ENCODE data around the gene SPATA31C1. TPM values are rescaled to one million over a fixed set of nuclear protein-coding genes. Genes with fewer than 3 reads are reported as not detected.

Gene SPATA31C1
- total and polyA plus RNA-seq, 3 donors from 2014 or later, result 5.9 to 21.1 (median 13.5) TPM

GRCh38 chr9:87880683-87881082, 37.1 kb upstream of the SPATA31C1 start:
- 95 to 99% methylated on average over 4 to 6 of the region's 6 CpGs for WGBS, 2 donors
- Histone ChIP-seq H3K27ac (no peak overlapping the region), H3K4me1 (no peaks in the 10 kb centered on the region), H3K36me3 (ENCODE audit: low read depth, missing control alignments) (no peaks in the 10 kb centered on the region), H3K4me3 (no peak overlapping the region), H3K27me3 (no peaks in the 10 kb centered on the region), H3K9me3 (no peaks in the 10 kb centered on the region)
- no peak for TF ChIP-seq CTCF (IDR thresholded peaks at IDR 0.05)
- no peak for TF ChIP-seq POLR2A (IDR thresholded peaks at IDR 0.05)
- intact Hi-C loops (cut with DNase I; ENCODE audit: low total_unique reads), result no loop called here
- no peak for DNase-seq

GRCh38 chr9:87882627-87883026, 35.1 kb upstream of the SPATA31C1 start, which contains the start of gene SPATA31E1:
Gene SPATA31E1, plus strand, starts transcription at chr9:87882877. Its CDS starts 15 bp downstream, at chr9:87882892.
- WGBS, 2 donors, result 79 to 81% methylated on average over 2 to 5 of the region's 5 CpGs
- Histone ChIP-seq H3K9me3 (no peaks in the 10 kb centered on the region), H3K27ac (no peak within 1 kb of the TSS), H3K4me1 (no peaks in the 10 kb centered on the region), H3K27me3 (no peaks in the 10 kb centered on the region), H3K36me3 (ENCODE audit: low read depth, missing control alignments) (no peaks in the 10 kb centered on the region), H3K4me3 (no peak within 1 kb of the TSS)
- intact Hi-C loops (cut with DNase I; ENCODE audit: low total_unique reads), result no loop called here
- no peak for DNase-seq
- no peak for TF ChIP-seq POLR2A (IDR thresholded peaks at IDR 0.05)
- no peak for TF ChIP-seq CTCF (IDR thresholded peaks at IDR 0.05)

GRCh38 chr9:87883274-87883673, 34.5 kb upstream of the SPATA31C1 start:
- H3K36me3 ChIP-seq (ENCODE audit: low read depth, missing control alignments), result no peaks in the 10 kb centered on the region
- 87 to 91% methylated on average over 4 to 6 of the region's 6 CpGs for WGBS, 2 donors
- DNase-seq, result no peak
- no peaks in the 10 kb centered on the region for H3K9me3 ChIP-seq
- H3K4me1 ChIP-seq, result no peaks in the 10 kb centered on the region
- intact Hi-C loops (cut with DNase I; ENCODE audit: low total_unique reads), result no loop called here
- no peak overlapping the region for H3K4me3 ChIP-seq
- no peaks in the 10 kb centered on the region for H3K27me3 ChIP-seq
- TF ChIP-seq CTCF (IDR thresholded peaks at IDR 0.05), result no peak
- no peak for TF ChIP-seq POLR2A (IDR thresholded peaks at IDR 0.05)
- no peak overlapping the region for H3K27ac ChIP-seq

GRCh38 chr9:87883990-87884389, 33.8 kb upstream of the SPATA31C1 start:
- TF ChIP-seq CTCF (IDR thresholded peaks at IDR 0.05), result no peak
- TF ChIP-seq POLR2A (IDR thresholded peaks at IDR 0.05), result no peak
- H3K36me3 ChIP-seq (ENCODE audit: low read depth, missing control alignments), result no peaks in the 10 kb centered on the region
- H3K27ac ChIP-seq, result no peak overlapping the region
- no peaks in the 10 kb centered on the region for H3K27me3 ChIP-seq
- H3K4me3 ChIP-seq, result no peak overlapping the region
- H3K9me3 ChIP-seq, result no peaks in the 10 kb centered on the region
- 82% methylated on average over 5 to 8 of the region's 8 CpGs for WGBS, 2 donors
- DNase-seq, result no peak
- intact Hi-C loops (cut with DNase I; ENCODE audit: low total_unique reads), result no loop called here
- no peaks in the 10 kb centered on the region for H3K4me1 ChIP-seq
